AG04449 (cell line): ENCODE data around the gene LRRC56.

ENCODE experiments used
- CTCF ChIA-PET: fragments of 350-600 bp; formaldehyde crosslinking; extraction: SDS; loops from one replicate; lab custom pipeline; 2021; ENCODE audit warnings: antibody characterized with exemption; lab: Yijun Ruan, JAX
- POLR2A ChIA-PET: fragments of 400-600, 350-600 bp; formaldehyde crosslinking; extraction: SDS; loops from one replicate; lab custom pipeline; 2020; ENCODE audit warnings: antibody characterized with exemption, inconsistent platforms; lab: Yijun Ruan, JAX
- DNase-seq: peaks from one replicate; pipeline ENCODE4 v3.0.0-alpha.2; 2010; ENCODE audit warnings: low read depth, low spot score
- H3K4me3 ChIP-seq: 2 replicates; pipeline ENCODE4 v1.5.1; 2011; ENCODE audit warnings: low read depth, mild to moderate bottlenecking, control low read depth, low read length
- CTCF ChIP-seq: IDR thresholded peaks from one replicate; pipeline ENCODE4 v1.5.1; 2011; ENCODE audit warnings: mild to moderate bottlenecking, moderate library complexity, low read length, control low read depth, inconsistent platforms; ENCODE audit not compliant: insufficient read depth; ENCODE audit errors: missing control alignments

Gene LRRC56

GRCh38 chr11:518463-519202 lies 18.7 kb upstream of the LRRC56 start:
- CTCF ChIA-PET = interaction anchor here (0.6 to 2.0 kb wide), 30 partner anchors 9 to 321 kb away, joined by 3 to 57 read pairs (median 3); partner anchors contain the start of genes HRAS and IFITM2
- peak overlapping the region; percentile 49 for H3K4me3 ChIP-seq
- peak; percentile 65 for DNase-seq
- peak; percentile 87 for TF ChIP-seq CTCF
- POLR2A ChIA-PET = interaction anchor here (1.2 kb wide), 1 partner anchor 12 kb away, joined by 3 read pairs; no protein-coding TSS in a partner anchor

GRCh38 chr11:520428-521176 lies 16.7 kb upstream of the LRRC56 start:
- POLR2A ChIA-PET = no interaction called here
- CTCF ChIA-PET = no interaction called here
- H3K4me3 ChIP-seq = no peak overlapping the region
- DNase-seq = no peak
- no peak for TF ChIP-seq CTCF

GRCh38 chr11:521177-521688 lies 16.1 kb upstream of the LRRC56 start:
- TF ChIP-seq CTCF = no peak
- POLR2A ChIA-PET = no interaction called here
- no peak overlapping the region for H3K4me3 ChIP-seq
- CTCF ChIA-PET = no interaction called here
- DNase-seq = no peak

- ChIA-PET CTCF (no interaction called here), POLR2A (no interaction called here)
- no peak for DNase-seq
- no peak for TF ChIP-seq CTCF
- H3K4me3 ChIP-seq = no peak overlapping the region
Observed at GRCh38 chr11:526192-526591, 11.1 kb upstream of the LRRC56 start.

GRCh38 chr11:528166-528814 lies 9.0 kb upstream of the LRRC56 start:
- TF ChIP-seq CTCF = no peak
- POLR2A ChIA-PET = no interaction called here
- DNase-seq = no peak
- no peak overlapping the region for H3K4me3 ChIP-seq
- CTCF ChIA-PET = interaction anchor here (2.7 kb wide), 1 partner anchor 10 kb away, joined by 21 read pairs; no protein-coding TSS in a partner anchor
